Activated naive CD8-positive, alpha-beta T cell (primary cell): Measurements from ENCODE around the gene NAPEPLD.
"Not testable (repeated sequence)": the region's sequence is repeated elsewhere in the genome, so short reads cannot be mapped to it uniquely, and the experiment has no call there.

Experiments used
- H3K27ac Mint-ChIP-seq: one replicate; pipeline ENCODE4 v1.8.0; 2021; ENCODE audit warnings: mixed read lengths
- H3K27me3 Mint-ChIP-seq: one replicate; pipeline ENCODE4 v1.8.0; 2021; ENCODE audit warnings: mixed read lengths
- H3K36me3 Mint-ChIP-seq: one replicate; pipeline ENCODE4 v1.8.0; 2021; ENCODE audit warnings: mixed read lengths
- H3K4me1 Mint-ChIP-seq: one replicate; pipeline ENCODE4 v1.8.0; 2021; ENCODE audit warnings: low read depth, mixed read lengths
- H3K4me3 Mint-ChIP-seq: one replicate; pipeline ENCODE4 v1.8.0; 2021; ENCODE audit warnings: mild to moderate bottlenecking, mixed read lengths
- H3K9me3 Mint-ChIP-seq: one replicate; pipeline ENCODE4 v1.8.0; 2021; ENCODE audit warnings: low read depth, mixed read lengths

NAPEPLD gene

DNA sequence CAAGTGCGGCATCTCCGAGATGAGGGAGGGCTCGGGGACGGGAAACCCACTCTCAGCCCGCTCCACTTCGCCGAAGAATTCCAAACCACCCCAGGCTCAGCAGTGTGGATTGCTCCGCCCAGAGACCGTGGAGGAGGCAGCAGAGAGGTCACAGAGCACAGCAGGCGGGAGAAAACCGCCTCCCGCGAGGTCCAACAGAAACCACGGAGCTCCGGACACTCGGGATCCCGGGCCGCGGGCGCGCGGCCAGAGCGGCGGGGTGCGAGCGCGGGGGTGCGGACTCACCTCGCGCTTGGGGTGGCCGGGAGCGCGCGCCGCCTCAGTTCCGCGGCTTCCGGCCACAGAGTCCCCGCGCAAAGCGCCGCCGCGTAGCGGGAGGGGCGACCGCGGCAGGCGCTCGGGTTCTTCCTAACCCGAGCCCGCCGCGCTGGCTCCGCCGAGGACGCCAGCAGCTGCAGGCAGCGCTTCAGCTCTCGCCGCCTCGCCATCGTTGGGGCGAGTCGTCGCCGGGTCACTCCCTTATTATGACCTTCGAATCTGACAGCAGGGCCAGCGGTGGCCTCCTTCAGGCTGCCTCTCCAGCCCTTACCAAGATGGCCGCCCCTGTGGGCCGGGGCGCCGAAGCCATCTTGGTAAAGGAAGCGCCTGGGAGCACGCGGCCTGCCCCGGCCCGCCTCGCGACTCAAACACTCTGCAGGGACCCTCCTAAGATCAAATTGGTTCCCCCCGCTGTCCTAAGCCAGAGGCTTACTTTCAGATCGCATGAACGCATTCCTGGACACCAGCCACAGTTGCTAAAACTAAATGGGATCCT is at the start of gene NAPEPLD:
Gene NAPEPLD (minus strand): TSS at position 106 of the 814 bp plus-strand sequence. CDS start 20,323 bp downstream, outside the sequence.
- Mint-ChIP-seq H3K27ac (peak within 1 kb of the TSS; percentile 99), H3K9me3 (no peaks in the 10 kb centered on the region), H3K36me3 (peaks cover 7% of the 10 kb centered on the region), H3K27me3 (no peaks in the 10 kb centered on the region), H3K4me1 (peaks cover 44% of the 10 kb centered on the region), H3K4me3 (peak within 1 kb of the TSS; percentile 97)

DNA sequence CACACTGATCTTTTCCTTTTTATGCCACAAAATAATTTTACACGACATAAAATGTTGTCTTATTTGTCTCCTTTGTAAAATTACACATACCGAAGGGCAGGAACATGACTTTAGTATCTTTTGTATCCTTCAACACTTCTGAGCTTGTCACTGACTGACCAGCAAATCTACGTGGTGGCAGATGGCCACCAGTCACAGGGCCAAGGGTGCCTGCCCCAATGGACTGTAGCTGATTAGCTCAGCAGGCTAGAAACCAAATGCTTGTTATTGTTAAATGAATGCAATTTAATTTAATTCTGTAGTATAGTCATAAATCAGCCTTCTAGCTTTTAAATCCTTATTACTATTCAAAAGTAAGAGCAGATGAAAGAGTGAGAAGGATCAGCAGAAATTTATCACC is 49.2 kb upstream of the NAPEPLD start:
- H3K4me3 Mint-ChIP-seq, H3K27ac Mint-ChIP-seq, H3K27me3 Mint-ChIP-seq, H3K36me3 Mint-ChIP-seq, H3K9me3 Mint-ChIP-seq, H3K4me1 Mint-ChIP-seq: not testable (repeated sequence)

DNA sequence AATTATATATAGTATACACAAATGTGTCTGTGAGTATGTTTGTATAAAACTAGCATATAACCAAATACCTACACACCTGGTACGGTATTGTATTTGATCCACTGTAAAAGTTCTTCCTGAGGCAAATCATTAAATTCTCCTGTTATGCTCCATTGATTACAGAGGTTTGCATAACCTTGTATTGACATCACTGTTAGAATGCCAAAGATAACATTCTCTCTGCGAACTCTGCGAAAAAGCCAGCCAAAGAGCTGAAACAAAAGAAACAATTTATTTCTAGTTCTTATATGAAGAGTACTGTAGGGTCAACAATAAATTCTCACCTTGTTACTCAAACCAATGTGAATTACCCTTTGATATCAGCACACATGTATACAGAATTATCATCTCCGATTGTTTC is 46.5 kb upstream of the NAPEPLD start:
- not testable (repeated sequence) for H3K9me3 Mint-ChIP-seq, H3K27me3 Mint-ChIP-seq, H3K27ac Mint-ChIP-seq, H3K4me3 Mint-ChIP-seq, H3K36me3 Mint-ChIP-seq, H3K4me1 Mint-ChIP-seq

DNA sequence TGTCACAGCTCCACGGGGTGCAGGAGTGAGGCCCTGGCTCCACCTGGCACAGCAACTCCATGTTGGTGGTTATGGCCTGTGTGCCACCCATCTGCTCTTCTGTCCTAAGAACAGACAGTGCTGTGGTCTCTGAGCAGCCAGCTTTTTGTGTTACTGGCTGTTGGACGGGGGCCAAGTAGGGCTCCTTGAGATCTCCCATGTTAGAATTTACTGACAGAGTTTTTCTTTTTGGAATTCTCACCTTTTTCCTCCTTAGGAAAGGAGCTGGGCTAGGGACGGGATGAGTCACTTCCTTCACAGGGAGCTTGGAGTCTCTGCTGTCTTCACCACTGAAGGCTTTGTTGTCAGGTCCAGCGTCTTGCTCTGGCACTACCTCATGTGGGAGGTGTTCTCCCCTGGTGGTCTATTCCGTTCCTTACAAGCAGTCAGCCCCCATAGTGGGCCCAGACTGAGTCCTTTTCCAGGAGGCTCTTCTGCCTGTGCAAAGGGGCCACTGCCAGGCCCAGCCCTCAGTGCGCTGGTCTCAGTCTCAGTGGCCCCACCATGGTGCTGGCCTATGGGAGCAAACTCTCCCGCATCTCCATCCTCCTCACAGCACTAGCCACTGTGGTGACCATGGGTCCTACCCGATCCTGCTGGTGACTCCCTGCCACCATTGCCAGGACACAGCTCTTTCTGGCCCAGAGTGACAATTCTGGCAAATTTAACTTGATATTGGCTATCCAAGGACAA is 23.7 kb upstream of the NAPEPLD start:
- not testable (repeated sequence) for H3K27ac Mint-ChIP-seq, H3K9me3 Mint-ChIP-seq, H3K27me3 Mint-ChIP-seq, H3K36me3 Mint-ChIP-seq, H3K4me1 Mint-ChIP-seq, H3K4me3 Mint-ChIP-seq

DNA sequence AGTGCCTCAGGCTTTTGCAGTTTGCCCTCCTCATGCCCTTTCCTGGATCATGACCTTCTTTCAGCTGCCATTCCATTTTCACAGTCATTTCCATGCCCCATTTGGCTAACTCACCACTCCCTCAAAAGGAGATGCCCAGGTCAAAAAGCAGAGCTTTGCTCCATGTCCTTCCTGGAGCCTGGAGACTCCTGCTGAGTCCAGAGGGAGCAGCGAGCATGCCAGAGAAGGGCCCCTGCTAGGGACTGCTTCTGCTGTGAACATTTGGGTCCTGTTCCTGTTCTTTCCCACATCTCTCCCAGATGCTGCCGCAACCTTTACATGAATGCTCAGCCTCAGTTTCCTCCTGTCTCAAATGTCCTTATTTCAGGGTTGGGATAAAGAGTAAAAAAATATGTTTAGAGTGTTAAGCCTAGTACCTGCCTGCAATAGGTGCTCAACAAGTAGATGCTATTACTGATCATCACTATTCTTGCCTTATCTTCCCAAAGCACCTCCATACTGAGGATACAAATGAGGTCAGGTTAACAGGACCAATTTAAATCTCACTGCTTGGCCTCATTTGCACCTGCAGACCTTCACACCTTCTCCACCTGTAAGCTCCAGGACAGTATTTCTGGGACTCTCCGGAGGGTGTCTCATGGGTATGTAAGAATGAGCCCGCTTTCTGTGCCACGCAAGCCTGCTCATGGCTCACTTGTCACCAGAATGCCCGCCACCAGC is 23.0 kb upstream of the NAPEPLD start:
- not testable (repeated sequence) for H3K27me3 Mint-ChIP-seq, H3K36me3 Mint-ChIP-seq, H3K4me1 Mint-ChIP-seq, H3K27ac Mint-ChIP-seq, H3K9me3 Mint-ChIP-seq, H3K4me3 Mint-ChIP-seq

DNA sequence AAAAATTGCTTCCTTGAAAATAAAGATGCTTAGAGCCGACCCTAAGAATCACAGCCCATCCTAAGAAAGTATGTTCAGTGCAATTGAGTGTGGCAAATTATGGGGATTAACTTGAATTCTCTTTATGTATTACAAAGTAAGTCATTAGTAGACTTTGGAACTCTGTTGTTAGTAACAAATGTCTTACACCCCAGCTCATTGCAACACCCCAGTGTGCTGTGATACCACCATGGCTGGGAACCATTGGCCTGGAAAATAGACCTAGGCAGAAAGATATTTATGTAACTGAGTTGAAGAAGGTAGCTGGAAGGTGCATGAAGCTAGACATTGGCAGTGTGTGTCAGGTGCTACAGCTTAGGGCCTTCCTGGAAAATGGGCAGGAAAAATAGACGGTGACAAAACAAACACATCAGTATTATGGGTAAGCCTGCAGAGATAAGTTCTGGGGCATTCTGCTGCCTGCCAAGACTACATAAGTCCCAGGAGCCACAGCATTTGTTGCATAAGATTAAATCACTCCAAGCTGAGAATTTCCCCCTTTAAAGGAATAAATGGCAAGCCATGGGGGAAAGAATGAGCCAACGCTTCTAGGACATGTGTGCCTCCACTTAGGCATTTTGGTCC is 18.1 kb upstream of the NAPEPLD start:
- not testable (repeated sequence) for H3K4me3 Mint-ChIP-seq

DNA sequence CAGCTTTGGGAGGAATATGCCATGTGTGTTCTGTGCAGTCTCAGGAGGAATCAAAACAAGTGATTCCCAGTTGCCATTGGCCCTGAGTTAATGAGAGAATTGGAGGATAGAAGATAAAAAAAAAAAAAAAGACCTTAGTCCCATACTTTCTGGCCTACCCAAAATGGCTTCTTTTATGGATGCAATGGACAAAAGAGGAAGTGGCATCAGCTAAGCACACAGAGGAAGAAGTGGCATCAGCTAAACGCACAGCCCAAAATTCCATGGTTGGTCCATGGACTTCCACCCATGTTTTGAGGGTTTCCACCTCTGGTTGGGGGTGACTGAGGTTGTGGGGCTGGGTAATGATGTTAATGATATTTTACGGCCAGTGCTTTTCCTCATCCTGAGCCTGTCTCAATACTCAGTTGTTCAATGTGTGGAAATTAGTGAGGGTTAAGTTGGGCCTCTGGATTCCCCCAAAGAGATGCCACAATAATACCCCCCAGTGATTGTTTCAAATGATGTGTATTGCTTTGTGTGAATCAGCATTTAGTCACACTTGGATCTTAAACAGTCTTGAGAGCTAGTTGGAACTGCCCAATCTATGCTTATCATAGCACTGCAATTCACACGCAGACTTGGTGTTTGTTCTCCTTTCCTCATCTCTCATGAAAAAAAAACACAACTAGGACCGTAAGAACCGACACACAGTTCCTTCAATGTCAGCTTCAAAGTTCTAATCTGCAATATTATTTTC is 14.4 kb upstream of the NAPEPLD start:
- H3K9me3 Mint-ChIP-seq, H3K36me3 Mint-ChIP-seq, H3K27ac Mint-ChIP-seq, H3K27me3 Mint-ChIP-seq, H3K4me3 Mint-ChIP-seq, H3K4me1 Mint-ChIP-seq: not testable (repeated sequence)

More for the DNA sequence above, 18.1 kb upstream of the NAPEPLD start:
- not testable (repeated sequence) for H3K4me1 Mint-ChIP-seq, H3K27ac Mint-ChIP-seq, H3K9me3 Mint-ChIP-seq, H3K27me3 Mint-ChIP-seq, H3K36me3 Mint-ChIP-seq

DNA sequence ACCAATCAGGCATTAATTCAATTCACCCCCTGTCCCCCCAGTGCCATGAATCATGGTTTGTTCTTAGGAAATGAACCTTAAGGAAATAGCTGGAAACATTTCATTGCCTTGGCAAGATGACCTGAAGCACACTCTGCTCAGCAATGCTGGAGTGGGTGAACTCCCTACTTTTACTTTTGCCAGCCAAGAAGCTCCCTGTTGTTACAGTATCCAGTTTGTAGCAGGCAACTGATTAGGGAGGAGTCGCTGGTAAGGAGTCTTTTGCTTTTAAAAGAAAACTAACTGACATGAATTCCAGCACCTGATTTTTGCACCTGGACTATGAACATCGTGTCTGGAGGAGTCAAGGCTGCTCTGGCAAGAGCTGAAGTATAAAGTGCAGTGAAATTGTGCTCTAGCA is 13.7 kb upstream of the NAPEPLD start:
- H3K9me3 Mint-ChIP-seq, H3K36me3 Mint-ChIP-seq, H3K4me1 Mint-ChIP-seq, H3K27ac Mint-ChIP-seq, H3K27me3 Mint-ChIP-seq, H3K4me3 Mint-ChIP-seq: not testable (repeated sequence)

DNA sequence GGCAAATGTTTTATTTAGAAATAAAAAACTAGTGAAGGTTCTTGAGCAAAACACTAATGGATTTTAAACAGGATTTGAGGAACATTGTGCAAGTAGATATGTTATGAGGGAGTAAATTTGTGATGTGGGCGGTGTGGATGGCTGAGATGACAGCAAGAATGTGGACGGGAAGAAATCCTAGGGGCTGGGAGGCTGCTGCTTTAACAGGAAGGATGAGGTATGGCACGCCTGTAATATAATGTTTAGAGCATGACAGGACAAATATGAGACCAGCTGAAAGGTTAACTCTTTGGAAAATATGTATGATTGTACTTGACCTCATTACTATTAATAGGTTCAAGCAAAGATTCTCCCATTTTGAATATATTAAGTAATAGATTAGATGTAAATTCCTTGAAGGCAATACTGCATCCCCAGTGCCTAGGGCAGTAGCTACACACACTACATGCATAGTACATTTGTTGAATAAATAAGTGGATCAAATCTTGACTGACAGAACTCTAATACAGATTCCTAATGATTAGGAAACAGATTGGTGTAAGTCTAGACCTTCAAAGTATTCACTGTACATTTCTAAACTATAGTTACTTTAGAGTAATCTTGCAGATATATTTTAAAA is 13.2 kb upstream of the NAPEPLD start:
- H3K4me3 Mint-ChIP-seq, H3K9me3 Mint-ChIP-seq, H3K4me1 Mint-ChIP-seq, H3K27me3 Mint-ChIP-seq, H3K36me3 Mint-ChIP-seq, H3K27ac Mint-ChIP-seq: not testable (repeated sequence)

DNA sequence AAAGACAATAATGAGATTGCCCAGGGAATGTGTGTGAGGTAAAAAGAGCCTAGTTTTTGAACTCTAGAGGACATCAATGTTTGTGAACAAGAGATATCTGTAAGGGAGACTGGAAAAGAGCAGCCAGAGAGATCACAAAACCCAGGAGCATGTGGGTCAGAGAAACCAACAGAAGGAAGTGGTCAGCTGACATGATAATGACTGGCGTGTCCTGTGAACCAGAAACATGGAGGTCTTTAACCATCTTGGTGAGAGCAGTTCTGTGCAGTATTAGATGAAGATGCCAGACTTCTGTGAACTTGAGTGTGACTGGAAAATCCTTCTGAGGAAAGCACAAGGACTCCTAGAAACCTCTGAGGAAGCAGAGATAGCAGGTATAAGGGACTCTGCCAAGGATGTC is 10.2 kb upstream of the NAPEPLD start:
- H3K4me1 Mint-ChIP-seq, H3K36me3 Mint-ChIP-seq, H3K27ac Mint-ChIP-seq, H3K4me3 Mint-ChIP-seq, H3K9me3 Mint-ChIP-seq, H3K27me3 Mint-ChIP-seq: not testable (repeated sequence)

DNA sequence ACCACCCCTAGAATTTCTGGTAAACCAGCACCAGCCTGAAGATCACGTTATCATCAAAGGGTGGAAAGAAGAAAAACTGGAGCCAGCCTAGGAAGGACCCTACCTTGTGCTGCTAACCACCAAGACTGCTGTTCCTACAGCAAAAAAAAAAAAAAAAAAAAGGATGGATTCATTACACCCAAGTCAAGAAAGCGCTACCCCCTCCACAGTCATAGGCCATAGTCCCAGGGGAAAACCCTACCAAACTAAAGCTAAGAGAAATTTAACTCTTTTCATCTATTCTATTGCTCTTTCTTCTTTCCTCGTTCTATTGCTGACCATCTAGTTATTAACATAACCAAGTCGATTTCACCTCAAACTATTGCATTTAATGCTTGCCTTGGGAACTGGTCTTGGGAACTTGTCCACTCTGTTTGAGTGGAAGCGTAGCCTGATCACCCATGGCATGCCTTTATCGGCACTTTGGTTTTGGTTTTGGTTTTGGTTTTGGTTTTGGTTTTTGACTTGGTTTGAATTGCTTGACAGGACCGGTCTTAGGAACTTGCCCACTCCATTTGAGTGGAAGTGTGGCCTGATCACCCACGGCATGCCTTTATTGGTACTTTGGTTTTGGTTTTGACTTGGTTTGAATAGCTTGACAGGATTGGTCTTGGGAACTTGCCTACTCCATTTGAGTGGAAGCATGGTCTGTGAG is 6.6 kb upstream of the NAPEPLD start:
- H3K4me1 Mint-ChIP-seq, H3K36me3 Mint-ChIP-seq, H3K27ac Mint-ChIP-seq, H3K9me3 Mint-ChIP-seq, H3K27me3 Mint-ChIP-seq: not testable (repeated sequence)
- H3K4me3 Mint-ChIP-seq, result peak overlapping the region; percentile 30

DNA sequence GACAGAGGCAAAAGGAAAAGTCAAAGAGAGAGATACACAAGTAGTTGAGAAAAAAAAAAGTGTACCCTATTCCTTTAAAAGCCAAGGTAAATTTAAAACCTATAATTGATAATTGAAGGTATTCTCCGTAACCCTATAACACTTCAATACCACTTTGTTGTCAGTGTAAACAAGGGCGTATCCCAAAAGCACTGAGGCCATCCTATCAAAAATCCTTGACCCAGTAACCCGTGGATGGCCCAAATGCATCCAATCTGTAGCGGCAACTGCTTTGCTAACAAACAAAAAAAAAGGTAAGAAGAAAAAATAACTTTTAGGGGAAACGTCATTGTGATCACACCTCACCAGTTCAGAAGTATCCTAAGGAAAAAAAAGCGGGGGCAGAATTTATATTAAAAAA is 5.1 kb upstream of the NAPEPLD start:
- H3K27me3 Mint-ChIP-seq, result no peaks in the 10 kb centered on the region
- peaks cover 18% of the 10 kb centered on the region for H3K4me1 Mint-ChIP-seq
- H3K36me3 Mint-ChIP-seq, result peaks cover 7% of the 10 kb centered on the region
- no peak overlapping the region for H3K27ac Mint-ChIP-seq
- no peaks in the 10 kb centered on the region for H3K9me3 Mint-ChIP-seq
- no peak overlapping the region for H3K4me3 Mint-ChIP-seq

DNA sequence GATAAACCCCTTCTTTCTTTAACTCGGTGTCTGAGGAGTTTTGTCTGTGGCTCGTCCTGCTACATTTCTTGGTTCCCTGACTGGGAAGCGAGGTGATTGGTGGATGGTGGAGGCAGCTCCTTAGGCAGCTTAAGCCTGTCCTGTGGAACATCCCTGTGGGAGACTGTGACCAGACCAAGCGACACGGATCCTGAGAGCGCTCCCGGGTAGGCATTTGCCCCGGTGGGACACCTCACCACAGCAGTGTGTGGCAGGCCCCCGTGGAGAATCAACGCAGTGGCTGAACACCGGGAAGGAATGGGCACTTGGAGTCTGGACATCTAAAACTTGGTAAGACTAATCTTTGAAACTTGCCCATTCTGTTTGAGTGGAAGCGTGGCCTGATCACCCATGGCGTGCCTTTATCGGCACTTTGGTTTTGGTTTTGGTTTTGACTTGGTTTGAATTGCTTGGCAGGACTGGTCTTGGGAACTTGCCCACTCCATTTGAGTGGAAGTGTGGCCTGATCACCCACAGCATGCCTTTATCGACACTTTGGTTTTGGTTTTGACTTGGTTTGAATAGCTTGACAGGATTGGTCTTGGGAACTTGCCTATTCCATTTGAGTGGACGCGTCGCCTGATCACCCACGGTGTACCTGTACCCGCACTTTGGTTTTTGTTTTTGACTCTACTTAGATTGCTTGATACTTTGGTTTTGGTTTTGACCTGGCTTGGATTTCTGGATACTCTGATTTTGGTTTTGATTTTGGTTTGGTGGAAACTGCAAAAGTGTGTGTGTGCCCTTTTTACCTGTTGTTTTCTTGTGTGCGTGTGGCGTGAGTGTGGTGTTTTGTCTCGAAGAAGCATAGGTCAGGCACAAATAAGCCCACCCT is 4.1 kb upstream of the NAPEPLD start:
- not testable (repeated sequence) for H3K4me3 Mint-ChIP-seq, H3K27me3 Mint-ChIP-seq

More for the DNA sequence above, 4.1 kb upstream of the NAPEPLD start:
- H3K4me1 Mint-ChIP-seq, result peaks cover 27% of the 10 kb centered on the region
- not testable (repeated sequence) for H3K36me3 Mint-ChIP-seq, H3K9me3 Mint-ChIP-seq, H3K27ac Mint-ChIP-seq
